ENCODE data around the gene FXN.

- no peak for TF ChIP-seq CTCF (conservative IDR thresholded peaks at IDR 0.05; ENCODE audit: low read depth, low read length)
- TF ChIP-seq EZH2 (IDR thresholded peaks at IDR 0.05; ENCODE audit: low read length, unreplicated experiment) = no peak
- no peak for TF ChIP-seq EZH2phosphoT487 (IDR thresholded peaks at IDR 0.05; ENCODE audit: borderline replicate concordance, low read length)
Observed at GRCh38 chr9:69074801-69075200, 39.2 kb downstream of the FXN start.
